IMR-90 (cell line): ENCODE results near the gene METRNL. TPM values are rescaled to one million over a fixed set of nuclear protein-coding genes. Genes with fewer than 3 reads are reported as not detected.

ENCODE experiments used
- CHD1 ChIP-seq: IDR thresholded peaks from 2 replicates; pipeline ENCODE4 v1.6.1; 2012; ENCODE audit warnings: low read depth, low read length, improper control_type of control experiment
- NFE2L2 ChIP-seq: fragments of 150-350 bp; IDR thresholded peaks from 2 replicates; pipeline ENCODE4 v1.6.1; 2016; ENCODE audit warnings: low read depth, mild to moderate bottlenecking, low read length
- USF2 ChIP-seq: fragments of 150-350 bp; IDR thresholded peaks from 2 replicates; pipeline ENCODE4 v1.6.1; 2017; ENCODE audit warnings: mild to moderate bottlenecking, antibody characterized with exemption, low read length, low read depth
- polyA plus RNA-seq, 3 experiments: library from polyadenylated mRNA; depleted of rRNA; stranded (reverse); fragments of >200 nt; gene quantifications; 2 replicates each; pipeline ENCODE4 v1.2.3, GENCODE V29; 2012; ENCODE audit warnings: low replicate concordance in 1 of 3
- total RNA-seq: library from RNA; depleted of rRNA; stranded (reverse); fragments of >200 nt; gene quantifications from 2 replicates; pipeline ENCODE4 v1.2.3, GENCODE V29; 2012

METRNL gene
- total and polyA plus RNA-seq, 2 of the 4 experiments (the other 2 are of a cell fraction) = 17.9 to 48.2 TPM

DNA sequence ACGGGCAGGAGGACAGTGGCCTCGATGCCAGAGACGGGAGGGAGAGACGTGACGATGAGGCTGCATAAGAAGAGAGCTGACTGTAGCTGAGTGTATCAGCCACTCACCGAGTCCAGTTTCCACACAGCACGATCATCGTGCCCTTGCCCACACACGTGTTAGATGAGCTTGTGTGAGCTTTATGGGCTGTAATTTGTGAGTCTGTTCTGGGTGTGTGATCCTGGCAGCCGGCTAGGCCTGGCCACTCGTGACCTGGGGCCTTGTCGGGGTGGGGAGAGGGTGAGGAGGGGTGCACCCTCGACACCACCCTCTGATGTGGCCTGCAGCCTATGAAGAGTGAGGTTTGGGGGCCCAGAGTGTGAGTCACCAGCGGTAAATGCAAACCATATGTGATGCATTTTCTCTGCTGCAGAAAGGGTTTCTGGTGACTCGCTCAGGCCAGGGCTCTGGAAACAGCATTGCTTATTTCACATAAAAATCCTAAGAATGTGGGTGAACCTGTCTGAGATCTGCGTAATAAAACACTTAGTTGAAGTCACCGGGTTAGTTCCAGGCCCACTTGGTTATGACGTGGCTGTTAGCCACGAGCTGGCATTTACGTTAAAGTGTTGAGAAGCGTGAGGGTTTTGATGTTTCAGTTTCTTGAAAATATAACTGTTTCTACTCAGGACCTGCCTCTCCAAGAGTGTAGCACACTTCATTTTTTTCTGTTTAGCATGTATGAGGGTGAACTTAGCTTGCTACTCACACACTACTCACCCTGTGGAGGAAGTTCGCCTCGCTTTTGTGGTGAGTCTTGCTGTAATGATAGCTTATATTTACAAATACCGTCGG lies 4.2 kb downstream of the METRNL start (continued):
- TF ChIP-seq USF2 (peak; percentile 60), NFE2L2 (peak; percentile 36; the same call in 1 of the 2 replicates), CHD1 (peak; percentile 74; the same call in 1 of the 2 replicates)
